Loucy (cell line): ENCODE measurements around the gene UGT2B28.
"Not testable (repeated sequence)": the region's sequence is repeated elsewhere in the genome, so short reads cannot be mapped to it uniquely, and the experiment has no call there.

Experiments
- EZH2phosphoT487 ChIP-seq: fragments of 200-600 bp; IDR thresholded peaks from 2 replicates; pipeline ENCODE4 v1.6.1; 2018; ENCODE audit warnings: antibody characterized with exemption, mild to moderate bottlenecking, moderate library complexity, borderline replicate concordance
- TF ChIP-seq, protein P1 (sequence below): fragments of 200-600 bp; sonication (generic); conservative IDR thresholded peaks from 2 replicates; pipeline ENCODE4 v1.5.1; 2014; ENCODE audit warnings: mild to moderate bottlenecking, antibody characterized with exemption, low read length

DNA sequence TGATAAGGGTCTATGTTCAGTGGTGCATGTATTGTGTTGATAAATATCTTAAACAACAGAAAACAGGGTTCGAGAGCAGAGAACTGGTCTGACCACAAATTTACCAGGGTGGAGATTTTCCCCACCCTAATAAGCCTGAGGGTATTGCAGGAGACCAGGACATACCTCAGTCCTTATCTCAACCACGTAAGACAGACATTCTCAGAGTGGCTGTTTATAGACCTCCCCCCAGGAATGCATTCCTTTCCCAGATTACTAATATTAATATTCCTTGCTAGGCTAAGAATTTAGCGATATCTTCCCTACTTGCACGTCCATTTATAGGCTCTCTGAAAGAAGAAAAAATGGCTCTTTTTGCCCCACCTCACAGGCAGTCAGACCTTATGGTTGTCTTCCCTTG, 16.1 kb downstream of the UGT2B28 start:
- TF ChIP-seq, protein P1, sequence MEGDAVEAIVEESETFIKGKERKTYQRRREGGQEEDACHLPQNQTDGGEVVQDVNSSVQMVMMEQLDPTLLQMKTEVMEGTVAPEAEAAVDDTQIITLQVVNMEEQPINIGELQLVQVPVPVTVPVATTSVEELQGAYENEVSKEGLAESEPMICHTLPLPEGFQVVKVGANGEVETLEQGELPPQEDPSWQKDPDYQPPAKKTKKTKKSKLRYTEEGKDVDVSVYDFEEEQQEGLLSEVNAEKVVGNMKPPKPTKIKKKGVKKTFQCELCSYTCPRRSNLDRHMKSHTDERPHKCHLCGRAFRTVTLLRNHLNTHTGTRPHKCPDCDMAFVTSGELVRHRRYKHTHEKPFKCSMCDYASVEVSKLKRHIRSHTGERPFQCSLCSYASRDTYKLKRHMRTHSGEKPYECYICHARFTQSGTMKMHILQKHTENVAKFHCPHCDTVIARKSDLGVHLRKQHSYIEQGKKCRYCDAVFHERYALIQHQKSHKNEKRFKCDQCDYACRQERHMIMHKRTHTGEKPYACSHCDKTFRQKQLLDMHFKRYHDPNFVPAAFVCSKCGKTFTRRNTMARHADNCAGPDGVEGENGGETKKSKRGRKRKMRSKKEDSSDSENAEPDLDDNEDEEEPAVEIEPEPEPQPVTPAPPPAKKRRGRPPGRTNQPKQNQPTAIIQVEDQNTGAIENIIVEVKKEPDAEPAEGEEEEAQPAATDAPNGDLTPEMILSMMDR, result not testable (repeated sequence)
- not testable (repeated sequence) for TF ChIP-seq EZH2phosphoT487
